Testis (tissue), 3 donors: Measurements from ENCODE around the gene FAM181A. TPM values are rescaled to one million over a fixed set of nuclear protein-coding genes. Genes with fewer than 3 reads are reported as not detected.

Experiments
- DNase-seq: peaks from one replicate; pipeline ENCODE4 v3.0.0-alpha.2; 2019
- H3K27ac ChIP-seq, 2 donors: fragments of 200-600 bp; sonication (generic); one replicate each; pipeline ENCODE4 v1.5.1; 2019
- H3K27me3 ChIP-seq: fragments of 200-600 bp; sonication (generic); one replicate; pipeline ENCODE4 v1.5.1; 2019
- H3K36me3 ChIP-seq: fragments of 200-600 bp; sonication (generic); one replicate; pipeline ENCODE4 v1.5.1; 2017; ENCODE audit warnings: low read depth; ENCODE audit errors: missing control alignments
- H3K4me1 ChIP-seq: fragments of 200-600 bp; sonication (generic); one replicate; pipeline ENCODE4 v1.5.1; 2019
- H3K4me3 ChIP-seq, 2 donors: fragments of 200-600 bp; sonication (generic); one replicate each; pipeline ENCODE4 v1.5.1; 2017 to 2019
- H3K9me3 ChIP-seq: fragments of 200-600 bp; sonication (generic); one replicate; pipeline ENCODE4 v1.5.1; 2017
- POLR2A ChIP-seq: fragments of 450-650 bp; IDR thresholded peaks from one replicate; pipeline ENCODE4 v1.6.1; 2017; ENCODE audit warnings: antibody characterized with exemption, mild to moderate bottlenecking, moderate library complexity
- WGBS, 2 donors: methylation state at CpG; one replicate each; pipeline ENCODE4 v1.1.5; 2018; 5-methylcytosine and 5-hydroxymethylcytosine counted together
- intact Hi-C: fragments of 100-400 bp; cut with DNase I; formaldehyde crosslinking; loops from one replicate; pipeline ENCODE4 v1.15.1; 2023; ENCODE audit warnings: low total_unique reads
- polyA plus RNA-seq: library from polyadenylated mRNA; stranded (reverse); fragments of 350-450 nt; fragmentation: Illumina TruSeq; extraction: RNeasy Lipid Tissue Mini Kit (QIAGEN cat#74804); gene quantifications from one replicate; pipeline ENCODE4 v1.2.3, GENCODE V29; 2014; ENCODE audit warnings: low read depth, low replicate concordance; ENCODE audit not compliant: insufficient read depth
- total RNA-seq, 2 donors: library from RNA; depleted of rRNA; stranded (reverse); fragments of >200 nt; gene quantifications; one replicate each; pipeline ENCODE4 v1.2.3, GENCODE V29; 2016
- TF ChIP-seq, protein P1 (sequence below), 3 experiments: fragments of 450-650 bp in 2 of 3; fragments of 200-600 bp in 1 of 3; sonication (generic) in 1 of 3; IDR thresholded peaks; one replicate each; pipeline ENCODE4 v1.5.1; 2016 to 2019; ENCODE audit warnings: antibody characterized with exemption in 3 of 3, mild to moderate bottlenecking in 2 of 3, moderate library complexity in 1 of 3

Gene FAM181A
- total and polyA plus RNA-seq, 3 donors from 2014 or later = 12.7 to 48.5 (median 18.0) TPM

GRCh38 chr14:93921001-93921806 lies 5.9 kb upstream of the FAM181A start:
- Histone ChIP-seq H3K4me3 (no peak overlapping the region), H3K4me1 (no peaks in the 10 kb centered on the region), H3K9me3 (no peaks in the 10 kb centered on the region), H3K27me3 (no peaks in the 10 kb centered on the region), H3K27ac (no peak overlapping the region), H3K36me3 (no peaks in the 10 kb centered on the region)
- TF ChIP-seq, protein P1, sequence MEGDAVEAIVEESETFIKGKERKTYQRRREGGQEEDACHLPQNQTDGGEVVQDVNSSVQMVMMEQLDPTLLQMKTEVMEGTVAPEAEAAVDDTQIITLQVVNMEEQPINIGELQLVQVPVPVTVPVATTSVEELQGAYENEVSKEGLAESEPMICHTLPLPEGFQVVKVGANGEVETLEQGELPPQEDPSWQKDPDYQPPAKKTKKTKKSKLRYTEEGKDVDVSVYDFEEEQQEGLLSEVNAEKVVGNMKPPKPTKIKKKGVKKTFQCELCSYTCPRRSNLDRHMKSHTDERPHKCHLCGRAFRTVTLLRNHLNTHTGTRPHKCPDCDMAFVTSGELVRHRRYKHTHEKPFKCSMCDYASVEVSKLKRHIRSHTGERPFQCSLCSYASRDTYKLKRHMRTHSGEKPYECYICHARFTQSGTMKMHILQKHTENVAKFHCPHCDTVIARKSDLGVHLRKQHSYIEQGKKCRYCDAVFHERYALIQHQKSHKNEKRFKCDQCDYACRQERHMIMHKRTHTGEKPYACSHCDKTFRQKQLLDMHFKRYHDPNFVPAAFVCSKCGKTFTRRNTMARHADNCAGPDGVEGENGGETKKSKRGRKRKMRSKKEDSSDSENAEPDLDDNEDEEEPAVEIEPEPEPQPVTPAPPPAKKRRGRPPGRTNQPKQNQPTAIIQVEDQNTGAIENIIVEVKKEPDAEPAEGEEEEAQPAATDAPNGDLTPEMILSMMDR (IDR thresholded peaks at IDR 0.05) = no peak
- no peak for TF ChIP-seq POLR2A
- intact Hi-C loops = no loop called here
- DNase-seq = no peak
- WGBS, 2 donors = 88 to 92% methylated on average over 15 to 18 of the region's 18 CpGs

- DNase-seq = no peak
- no peaks in the 10 kb centered on the region for H3K4me1 ChIP-seq
- no peaks in the 10 kb centered on the region for H3K36me3 ChIP-seq
- WGBS, 2 donors = 92 to 95% methylated on average over 8 of the region's 8 CpGs
- TF ChIP-seq, protein P1 (IDR thresholded peaks at IDR 0.05) = no peak
- no peak for TF ChIP-seq POLR2A
- no peaks in the 10 kb centered on the region for H3K27me3 ChIP-seq
- H3K4me3 ChIP-seq = no peak overlapping the region
- intact Hi-C loops = no loop called here
- no peaks in the 10 kb centered on the region for H3K9me3 ChIP-seq
- H3K27ac ChIP-seq = no peak overlapping the region
Measured at GRCh38 chr14:93923626-93924025, 3.5 kb upstream of the FAM181A start.

GRCh38 chr14:93924592-93925355 lies 2.4 kb upstream of the FAM181A start:
- H3K4me3 ChIP-seq = no peak overlapping the region
- 91 to 92% methylated on average over 11 to 14 of the region's 14 CpGs for whole genome bisulfite sequencing, 2 donors
- intact Hi-C loops = no loop called here
- no peaks in the 10 kb centered on the region for H3K9me3 ChIP-seq
- H3K4me1 ChIP-seq = no peaks in the 10 kb centered on the region
- DNase-seq = no peak
- H3K36me3 ChIP-seq = no peaks in the 10 kb centered on the region
- no peaks in the 10 kb centered on the region for H3K27me3 ChIP-seq
- H3K27ac ChIP-seq = no peak overlapping the region
- TF ChIP-seq POLR2A = no peak
- TF ChIP-seq, protein P1 (IDR thresholded peaks at IDR 0.05) = no peak

- H3K4me1 ChIP-seq = no peaks in the 10 kb centered on the region
- no peaks in the 10 kb centered on the region for H3K27me3 ChIP-seq
- H3K27ac ChIP-seq = no peak overlapping the region
- no peak overlapping the region for H3K4me3 ChIP-seq
- no peaks in the 10 kb centered on the region for H3K36me3 ChIP-seq
- no peak for DNase-seq
- WGBS, 2 donors = 94 to 96% methylated on average over 3 to 13 of the region's 13 CpGs
- H3K9me3 ChIP-seq = no peaks in the 10 kb centered on the region
- TF ChIP-seq, protein P1 (IDR thresholded peaks at IDR 0.05) = no peak
- no peak for TF ChIP-seq POLR2A
- intact Hi-C loops = no loop called here
Measured at GRCh38 chr14:93925374-93925895, 1.7 kb upstream of the FAM181A start.
